Measurements from ENCODE around the gene SLC30A4.
"Not testable (repeated sequence)": the region's sequence is repeated elsewhere in the genome, so short reads cannot be mapped to it uniquely, and the experiment has no call there.

SLC30A4 gene

DNA sequence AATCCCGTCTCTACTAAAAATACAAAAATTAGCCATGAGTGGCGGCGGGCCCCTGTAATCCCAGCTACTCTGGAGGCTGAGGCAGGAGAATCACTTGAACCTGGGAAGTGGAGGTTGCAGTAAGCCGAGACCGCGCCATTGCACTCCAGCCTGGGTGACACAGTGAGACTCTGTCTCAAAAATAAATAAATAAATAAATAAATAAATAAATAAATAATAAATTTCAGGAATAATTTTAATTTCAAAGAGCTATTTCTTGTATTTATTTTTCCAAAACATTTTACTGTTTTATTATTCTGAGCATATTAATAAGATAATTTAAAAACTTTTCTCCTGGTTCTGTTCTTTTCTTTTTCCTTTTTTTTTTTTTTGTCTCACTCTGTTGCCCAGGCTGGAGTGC, 15.4 kb downstream of the SLC30A4 start:
- DNase-seq (ENCODE audit: low spot score) = not testable (repeated sequence)

DNA sequence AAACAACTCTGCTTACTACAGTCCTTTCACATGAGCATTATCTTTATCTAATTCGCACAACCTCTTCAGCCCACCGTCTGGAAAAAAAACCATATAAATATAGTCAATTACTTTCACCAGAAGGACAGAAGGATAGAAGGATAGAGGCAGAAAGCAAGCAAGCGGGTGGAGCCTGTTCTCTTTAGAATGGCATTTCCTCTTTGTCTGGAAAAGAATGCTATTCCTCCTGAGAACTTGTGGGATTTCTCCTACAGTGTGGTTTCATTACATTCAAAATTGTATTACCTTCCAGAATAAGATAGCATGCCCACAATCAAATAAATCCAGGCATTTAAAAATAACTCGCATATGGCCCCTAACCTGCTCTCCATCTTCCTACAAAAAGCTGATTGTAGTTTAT, 23.1 kb downstream of the SLC30A4 start:
- DNase-seq (ENCODE audit: low spot score) = no peak

DNA sequence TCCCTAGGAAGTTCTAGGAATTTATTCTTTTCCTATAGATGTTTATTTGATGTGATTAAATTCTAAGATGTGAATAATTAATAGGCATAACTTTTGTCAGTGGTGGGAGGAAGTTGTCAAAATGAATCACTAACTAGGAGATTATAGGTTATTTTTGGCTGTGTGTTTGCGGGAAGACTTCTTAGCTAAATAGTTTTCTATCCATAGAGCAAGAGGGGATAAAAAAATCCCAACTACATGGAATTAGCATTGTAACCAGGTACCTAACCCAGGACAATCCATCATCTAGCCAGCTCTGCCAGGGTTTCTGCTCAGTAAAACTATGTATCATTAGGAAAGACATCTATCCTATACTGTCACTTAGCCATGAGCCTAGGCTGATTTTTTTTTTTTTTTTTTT, 23.9 kb downstream of the SLC30A4 start:
- DNase-seq (ENCODE audit: low spot score) = no peak

DNA sequence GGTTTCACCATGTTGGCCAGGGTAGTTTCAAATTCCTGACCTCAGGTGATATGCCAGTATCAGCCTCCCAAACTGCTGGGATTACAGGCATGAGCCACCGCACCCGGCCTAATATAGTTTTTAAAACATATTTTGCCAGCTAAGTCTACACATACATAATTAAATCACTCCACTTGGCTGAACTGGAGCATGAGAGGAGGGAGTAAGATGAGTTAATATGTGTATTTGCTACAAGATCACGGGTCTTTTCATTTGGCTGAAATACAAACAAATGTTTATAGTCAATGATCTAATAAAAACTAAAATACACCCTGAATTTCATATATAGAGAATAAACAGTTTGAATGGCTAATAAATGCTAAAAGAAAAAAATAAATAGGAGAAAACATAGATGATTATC, 25.3 kb downstream of the SLC30A4 start:
- no peak for DNase-seq (ENCODE audit: low spot score)

DNA sequence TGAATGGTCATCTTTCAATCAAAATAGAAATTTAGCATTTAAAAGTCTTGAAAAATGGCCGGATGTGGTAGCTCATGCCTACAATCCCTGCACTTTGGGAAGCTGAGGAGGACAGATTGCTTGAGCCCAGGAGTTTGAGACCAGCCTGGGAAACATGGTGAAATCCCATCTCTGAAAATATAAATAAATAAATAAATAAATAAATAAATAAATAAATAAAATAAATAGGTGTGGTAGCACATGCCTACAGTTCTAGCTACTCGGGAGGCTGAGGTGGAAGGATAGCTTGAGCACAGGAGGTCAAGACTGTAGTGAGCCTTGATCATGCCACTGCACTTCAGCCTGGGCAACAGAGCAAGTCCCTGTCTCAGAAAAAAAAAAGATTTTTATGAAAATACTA, 25.9 kb downstream of the SLC30A4 start:
- no peak for DNase-seq (ENCODE audit: low spot score)

DNA sequence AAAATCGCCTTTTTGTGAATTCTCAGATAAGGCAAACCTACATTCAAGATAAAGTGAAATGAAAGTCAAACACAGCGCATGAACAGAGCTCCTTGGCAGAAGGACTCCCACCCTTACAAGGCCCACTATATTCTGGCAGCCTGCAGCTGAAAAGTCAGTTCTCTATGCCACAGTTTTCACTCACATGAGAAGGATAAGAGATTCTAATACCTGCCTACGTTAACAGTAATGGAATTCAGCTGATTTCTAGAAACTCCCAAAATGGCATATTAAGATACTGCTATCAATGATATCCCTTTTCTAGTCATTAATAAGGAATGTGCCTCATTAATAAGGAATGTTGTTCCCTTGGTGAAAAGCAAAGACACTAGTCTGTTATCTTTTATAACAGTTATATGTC, 27.0 kb downstream of the SLC30A4 start:
- DNase-seq (ENCODE audit: low spot score) = no peak

DNA sequence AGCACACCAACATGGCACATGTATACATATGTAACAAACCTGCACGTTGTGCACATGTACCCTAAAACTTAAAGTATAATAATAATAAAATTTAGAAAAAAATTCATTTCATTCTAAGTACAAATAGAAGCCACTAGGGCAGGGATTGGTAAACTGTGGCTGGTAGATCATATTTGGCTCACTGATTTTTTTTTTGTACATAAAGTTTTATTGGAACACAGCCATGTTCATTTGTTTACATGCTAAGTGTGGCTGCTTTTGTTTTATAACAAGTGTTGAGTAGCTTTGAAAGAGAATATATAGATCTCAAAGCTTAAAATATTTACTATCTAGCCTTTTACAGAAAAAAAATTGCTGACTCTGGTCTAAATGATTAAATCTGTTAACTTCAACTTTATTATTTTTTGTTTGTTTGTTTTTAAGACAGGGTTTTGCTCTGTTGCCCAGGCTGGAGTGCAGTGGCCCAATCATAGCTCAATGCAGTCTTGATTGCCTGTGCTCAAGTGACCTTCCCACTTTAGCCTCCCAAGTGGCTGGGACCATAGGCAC, 32.8 kb downstream of the SLC30A4 start:
- DNase-seq (ENCODE audit: low spot score) = no peak

DNA sequence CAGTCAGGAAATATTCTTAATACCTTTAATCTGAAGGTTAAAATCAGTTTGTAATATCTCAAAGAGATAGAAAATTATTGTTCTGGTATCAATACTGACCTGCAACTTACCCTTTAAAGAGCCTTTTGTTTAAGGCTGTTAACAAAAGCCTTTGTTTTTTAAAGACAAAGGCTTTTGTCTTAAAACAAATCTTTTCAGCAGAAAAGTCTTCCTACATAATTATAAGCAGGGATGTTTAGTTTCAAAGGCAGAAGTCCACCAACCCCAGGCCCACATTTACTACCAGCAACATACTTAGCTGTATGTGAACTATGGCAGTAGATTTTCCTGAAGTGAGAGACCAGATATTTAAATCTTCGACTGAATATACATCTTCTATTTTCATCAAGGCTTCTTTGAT, 36.2 kb downstream of the SLC30A4 start:
- no peak for DNase-seq (ENCODE audit: low spot score)

DNA sequence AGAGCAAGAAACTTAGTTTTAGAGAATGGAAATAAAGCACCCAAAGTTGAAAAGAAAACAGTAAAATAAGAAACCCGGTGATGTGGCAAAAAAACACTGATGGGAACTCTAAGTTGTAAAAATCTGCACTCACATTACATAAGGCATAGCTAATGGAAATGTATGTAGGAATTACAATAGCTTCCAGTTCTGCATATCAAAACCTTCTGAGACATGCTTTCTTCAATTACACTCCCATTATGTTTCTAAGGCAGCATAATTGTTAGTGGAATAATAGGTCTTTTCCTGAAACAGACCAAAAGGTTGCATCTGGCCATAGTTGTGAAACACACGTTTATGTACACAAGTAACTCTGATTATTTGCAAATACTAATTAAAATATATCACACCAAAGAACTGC, 41.4 kb downstream of the SLC30A4 start:
- no peak for DNase-seq (ENCODE audit: low spot score)

DNA sequence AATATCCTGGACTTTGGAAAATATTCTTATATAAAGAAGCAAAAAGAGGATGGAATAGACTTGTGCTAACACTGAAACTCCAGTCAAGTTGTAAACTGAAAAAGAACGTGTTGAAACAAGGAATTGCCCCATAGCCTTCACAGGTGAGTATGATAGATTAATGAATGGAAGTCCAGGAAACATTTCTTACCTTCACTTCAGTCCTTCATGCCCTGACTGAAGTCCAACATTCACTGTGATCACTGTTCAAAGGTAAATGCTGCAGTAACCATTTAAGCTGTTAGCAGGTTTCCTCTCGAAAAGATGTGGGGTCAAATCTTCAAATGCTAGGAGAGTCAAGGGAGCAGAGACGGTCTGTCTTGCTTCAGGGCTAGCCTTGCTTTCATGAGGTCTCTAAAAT, 46.1 kb downstream of the SLC30A4 start:
- no peak for DNase-seq (ENCODE audit: low spot score)

DNA sequence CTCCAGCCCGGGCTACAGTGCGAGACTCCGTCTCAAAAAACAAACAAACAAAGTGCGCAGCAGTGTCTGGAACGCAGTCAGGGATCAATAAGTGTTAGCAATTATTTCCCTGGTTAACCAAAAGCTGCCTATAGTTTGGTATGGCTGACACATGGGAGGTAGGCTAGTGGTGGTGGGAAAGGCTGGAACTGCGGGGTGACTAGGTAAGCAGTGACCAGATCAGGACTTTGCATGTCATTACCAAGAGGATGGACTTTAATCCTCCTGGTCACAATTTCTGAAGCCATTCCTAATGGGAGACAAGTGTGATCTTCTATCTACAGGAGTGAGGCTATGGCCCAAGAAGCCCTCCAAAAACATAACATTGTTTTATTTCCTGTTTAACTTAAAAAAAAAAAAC, 47.8 kb downstream of the SLC30A4 start:
- no peak for DNase-seq (ENCODE audit: low spot score)

DNA sequence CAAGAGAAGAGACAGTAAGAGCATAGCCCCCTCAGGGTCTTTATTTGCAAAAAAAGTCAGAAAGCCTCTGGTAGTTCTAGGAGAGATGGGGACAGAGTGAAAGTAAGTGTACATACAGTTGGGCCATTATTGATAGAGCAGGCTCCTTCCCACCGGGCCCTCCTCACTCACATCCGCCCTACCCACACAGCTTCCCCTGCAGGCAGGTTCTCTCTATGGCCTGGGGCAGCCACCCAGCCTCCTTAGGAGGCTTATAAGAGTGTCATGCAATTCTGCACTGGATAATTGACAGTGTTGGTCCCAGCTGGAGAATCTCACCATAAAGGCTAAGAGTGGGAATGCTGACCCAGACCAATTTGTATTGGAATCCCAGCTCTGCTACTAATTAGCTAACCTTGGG, 49.5 kb downstream of the SLC30A4 start:
- DNase-seq (ENCODE audit: low spot score) = no peak

DNA sequence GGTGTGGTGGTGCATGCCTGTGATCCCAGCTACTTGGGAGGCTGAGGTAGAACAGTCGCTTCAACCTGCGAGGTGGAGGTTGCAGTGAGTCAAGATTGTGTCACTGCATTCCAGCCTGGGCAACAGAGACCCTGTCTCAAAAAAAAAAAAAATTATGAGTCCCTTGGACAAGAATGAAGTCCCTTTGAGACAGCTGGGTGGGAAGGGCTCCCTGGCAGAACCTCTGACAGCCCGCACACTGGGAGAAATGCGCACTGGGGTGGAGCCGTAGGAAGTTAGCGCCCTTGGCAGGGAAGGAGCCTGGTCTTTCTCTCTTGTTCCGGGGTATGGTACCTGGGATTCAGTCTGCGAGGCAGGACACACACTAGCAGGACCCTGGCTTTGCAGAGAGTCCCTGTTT, 51.4 kb downstream of the SLC30A4 start:
- no peak for DNase-seq (ENCODE audit: low spot score)

DNA sequence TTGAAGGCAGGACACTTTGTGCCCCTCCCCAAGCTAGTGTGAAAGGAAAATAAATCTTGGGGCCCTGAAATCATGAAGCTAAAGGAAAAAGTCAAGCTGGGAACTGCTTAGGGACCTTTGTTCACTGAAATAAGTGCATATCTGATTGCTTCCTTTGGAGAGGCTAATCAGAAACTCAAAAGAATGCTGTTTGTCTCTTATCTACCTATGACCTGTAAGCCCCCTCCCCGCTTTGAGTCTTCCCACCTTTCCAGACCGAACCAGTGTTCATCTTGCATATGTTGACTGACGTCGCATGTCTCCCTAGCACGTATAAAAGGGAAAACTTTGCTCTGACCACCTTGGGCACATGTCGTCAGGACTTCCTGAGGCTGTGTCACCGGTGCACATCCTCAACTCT, 53.1 kb downstream of the SLC30A4 start:
- no peak for DNase-seq (ENCODE audit: low spot score)

DNA sequence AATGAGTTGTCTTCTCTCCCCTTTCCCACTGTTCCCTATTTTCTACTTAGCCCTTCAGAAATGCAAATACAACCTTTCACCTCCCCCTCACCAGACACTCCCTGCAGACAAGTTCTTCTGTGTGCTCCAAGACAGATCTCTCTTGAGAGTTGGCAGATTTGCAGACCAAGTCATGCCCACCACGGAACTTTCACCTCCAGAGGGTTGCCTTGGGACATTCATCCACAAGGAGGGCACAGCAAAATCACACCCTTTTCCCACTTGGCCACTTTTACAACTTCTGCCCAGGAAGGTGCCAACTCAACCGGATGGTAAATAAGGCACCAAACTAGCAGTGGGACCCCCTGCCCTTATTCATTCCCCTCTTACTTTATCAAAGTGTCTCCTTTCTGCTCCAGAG, 53.5 kb downstream of the SLC30A4 start:
- DNase-seq (ENCODE audit: low spot score) = no peak

DNA sequence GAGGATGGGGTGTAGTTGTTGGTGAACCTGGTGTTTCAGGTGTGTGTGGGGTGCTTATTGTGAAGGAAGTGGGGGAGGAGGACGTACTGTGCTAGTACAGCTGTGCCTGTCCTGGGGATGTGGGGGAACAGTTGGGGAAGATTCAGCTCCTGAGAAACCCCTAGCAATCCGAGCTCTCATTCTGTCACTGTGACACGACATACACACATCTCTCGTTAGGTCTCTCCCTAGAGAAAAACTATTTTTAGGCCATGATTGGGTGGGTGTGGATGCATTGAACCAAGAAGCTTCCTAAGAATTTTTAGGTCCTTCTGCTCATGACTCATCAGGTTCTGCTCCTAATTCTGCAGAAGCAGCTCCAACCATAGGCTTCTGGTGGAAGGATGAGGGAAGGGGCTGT, 54.3 kb downstream of the SLC30A4 start:
- no peak for DNase-seq (ENCODE audit: low spot score)

DNA sequence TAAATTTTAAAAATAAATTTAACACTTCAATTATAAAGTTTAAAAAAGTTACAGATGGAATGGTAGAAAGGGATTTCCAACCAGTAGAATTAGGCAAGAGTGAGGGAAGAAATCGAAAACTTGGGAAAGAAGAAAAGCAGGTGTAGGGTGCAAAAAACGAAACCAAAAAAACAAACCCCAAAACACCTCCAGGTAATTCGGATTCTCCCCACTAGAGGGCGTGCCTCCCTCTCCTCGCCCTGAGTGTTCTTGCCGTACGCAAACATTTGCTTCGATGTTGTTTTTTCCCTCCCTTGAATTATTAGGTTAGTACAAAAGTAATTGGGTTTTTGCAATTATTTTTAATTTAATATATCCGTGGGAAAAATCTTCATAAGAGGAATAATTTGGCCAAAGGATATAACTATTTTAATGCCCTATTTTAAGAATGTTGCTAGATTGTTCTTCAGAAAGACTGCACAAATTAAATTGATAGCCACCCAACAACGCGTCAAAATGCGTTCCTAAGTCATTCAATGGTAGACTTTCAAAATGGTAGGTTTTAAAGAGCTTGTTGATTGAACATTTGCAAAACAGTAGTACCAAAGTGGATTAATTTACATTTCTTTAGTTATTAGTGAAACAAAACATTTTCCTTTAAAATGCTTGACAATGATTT, 63.7 kb downstream of the SLC30A4 start:
- DNase-seq (ENCODE audit: low spot score) = peak; percentile 40

DNA sequence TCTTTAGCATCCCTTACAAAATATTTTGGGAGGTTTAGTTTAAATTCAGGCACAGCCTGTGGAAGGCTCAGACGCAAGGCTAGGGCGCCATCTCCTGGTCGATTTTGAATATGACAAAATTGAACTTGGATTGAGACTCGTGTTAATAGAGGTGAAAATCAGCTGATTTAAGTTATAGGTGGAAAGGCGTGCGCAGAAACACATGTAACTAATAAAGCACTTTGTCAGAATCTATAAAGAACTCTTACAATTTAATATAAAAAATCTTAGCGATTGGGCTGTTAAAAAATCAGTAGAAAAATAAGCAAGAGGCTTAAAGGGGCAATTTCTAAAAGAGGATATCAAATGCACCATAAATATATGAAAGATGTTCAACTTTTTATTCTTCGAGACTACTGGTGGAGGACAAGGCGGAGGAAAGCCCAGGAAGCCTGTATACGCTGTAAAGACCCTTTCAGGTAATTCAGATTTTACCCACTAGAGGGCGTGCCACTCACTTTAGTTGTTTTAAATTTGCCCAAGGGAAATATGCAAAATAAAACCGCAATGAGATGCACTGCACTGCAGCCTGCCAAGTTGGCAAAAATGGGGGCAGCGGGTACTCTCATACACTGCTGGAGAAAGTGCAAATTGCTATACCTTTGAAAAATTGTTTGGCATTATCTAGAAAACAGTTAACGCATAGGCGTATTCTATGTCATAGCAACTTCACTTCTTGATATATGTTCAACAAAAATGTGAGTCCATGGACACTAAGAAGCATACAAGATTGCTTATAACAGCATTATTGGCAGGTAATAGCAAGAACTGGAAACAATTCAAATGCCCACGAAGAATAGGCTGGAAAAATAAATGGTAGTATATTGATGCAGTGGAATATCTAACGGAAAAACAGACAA, 64.7 kb downstream of the SLC30A4 start:
- peak; percentile 67 for DNase-seq (ENCODE audit: low spot score)

DNA sequence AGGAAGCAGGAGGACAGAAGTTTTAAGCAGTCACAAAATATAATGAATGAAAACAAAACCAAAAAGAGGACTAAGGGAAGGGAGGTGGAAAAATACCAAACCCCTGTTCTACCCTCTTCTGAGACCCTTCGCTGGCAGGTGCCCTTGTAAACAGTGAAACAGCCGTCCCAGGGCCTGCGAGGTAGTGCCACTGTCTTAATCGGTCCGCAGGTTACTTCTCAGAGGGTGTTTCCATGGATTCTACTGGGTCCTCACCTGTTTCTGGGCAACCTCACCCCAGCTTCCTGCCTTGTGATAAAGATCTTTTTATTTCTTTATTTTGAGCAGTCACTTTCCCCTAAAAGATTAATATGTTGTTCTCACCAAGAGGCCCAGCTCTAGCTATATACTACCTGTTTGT, 65.3 kb downstream of the SLC30A4 start:
- no peak for DNase-seq (ENCODE audit: low spot score)

DNA sequence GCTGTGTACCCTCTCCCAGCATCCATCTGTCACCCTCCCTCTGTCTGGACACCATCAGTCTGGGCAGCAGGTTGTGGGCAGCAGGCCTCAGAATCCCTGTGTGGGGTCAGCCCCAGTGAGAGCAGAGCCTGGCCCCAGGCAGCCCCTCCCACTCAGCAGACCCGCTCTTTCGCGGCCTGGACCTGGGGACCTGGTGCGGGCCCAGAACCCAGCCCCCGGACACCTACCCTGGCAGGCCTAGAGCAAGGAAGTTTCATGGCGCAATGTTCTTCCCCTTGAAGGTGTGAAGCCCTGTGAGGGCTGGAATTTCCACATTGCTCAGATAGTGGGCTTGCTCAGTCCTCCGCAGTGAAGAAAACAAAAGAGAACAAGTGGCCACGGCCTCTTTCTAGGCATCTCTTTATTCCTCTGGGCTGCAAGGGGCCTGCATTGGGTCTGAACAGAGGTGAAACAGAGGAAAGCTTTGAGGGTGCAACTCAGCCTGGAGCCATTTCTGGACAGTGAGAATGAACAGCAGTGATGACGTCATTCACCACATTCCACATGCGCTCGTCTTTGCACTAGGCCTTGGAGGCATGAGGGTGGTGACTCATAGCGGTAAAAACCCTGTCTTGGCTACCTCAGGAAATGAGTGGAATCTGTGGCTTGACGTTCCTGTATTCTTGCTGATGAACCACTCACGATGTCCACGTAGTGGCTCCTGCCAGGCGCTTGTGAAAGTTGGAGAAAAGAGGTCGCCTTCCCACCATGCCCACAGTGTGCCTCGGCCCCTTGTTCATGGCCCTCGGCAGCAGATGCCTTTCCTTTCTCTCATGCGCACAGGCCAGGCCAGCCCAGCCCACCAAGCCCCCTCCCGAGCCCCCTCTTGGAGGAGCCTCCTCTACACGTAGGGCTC, 66.1 kb downstream of the SLC30A4 start:
- DNase-seq (ENCODE audit: low spot score) = no peak

DNA sequence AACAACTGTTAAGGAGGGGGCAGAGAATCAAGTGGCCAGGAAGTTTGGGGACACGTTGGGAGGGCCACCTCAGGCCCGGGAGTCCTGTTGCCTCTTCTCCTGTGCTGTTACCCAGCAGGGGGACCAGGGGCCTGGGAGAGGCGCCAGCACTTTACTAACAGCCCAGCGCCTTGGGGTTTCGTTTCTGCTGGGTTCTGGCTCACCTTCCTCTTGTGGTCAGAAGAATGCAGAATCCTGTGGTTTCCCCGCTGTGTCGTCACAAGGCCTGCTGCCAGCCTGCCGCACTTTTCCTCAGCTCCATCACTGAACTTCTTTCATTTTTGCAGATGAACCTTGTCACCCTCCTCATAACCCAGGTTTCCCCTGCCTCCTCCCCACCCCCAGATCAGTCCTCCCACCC, 67.7 kb downstream of the SLC30A4 start:
- DNase-seq (ENCODE audit: low spot score) = peak; percentile 53

DNA sequence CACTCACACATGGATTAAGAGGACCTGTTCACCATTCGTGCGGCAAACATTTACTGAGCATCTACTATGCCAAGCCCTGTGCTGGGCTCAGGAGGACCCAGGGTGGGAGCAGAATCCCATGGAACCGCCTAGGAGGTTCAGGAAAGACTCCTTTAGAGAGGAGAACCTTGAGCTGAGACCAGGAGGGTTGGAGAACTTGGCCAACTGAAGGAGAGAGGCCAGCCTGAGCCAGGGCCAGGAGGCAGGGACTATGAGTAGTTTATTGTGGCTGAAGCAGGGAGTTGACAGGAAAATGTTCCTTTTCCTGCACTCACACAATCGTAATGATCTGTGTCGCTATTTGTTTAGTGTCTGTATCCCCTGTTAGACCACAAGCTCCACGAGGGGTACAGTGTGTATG, 71.3 kb downstream of the SLC30A4 start:
- no peak for DNase-seq (ENCODE audit: low spot score)

Measured in iPS-NIHi11 (cell line).